Measurements from ENCODE around the gene TTLL7. TPM values are rescaled to one million over a fixed set of nuclear protein-coding genes. Genes with fewer than 3 reads are reported as not detected.

TTLL7 gene
- total RNA-seq, 1 experiment from 2014 or later: 7.9 TPM

- ChIA-PET POLR2A (no interaction called here), CTCF (no interaction called here)
Measured at GRCh38 chr1:83836543-83836942, 162.4 kb downstream of the TTLL7 start.

More at GRCh38 chr1:83836543-83836942, 162.4 kb downstream of the TTLL7 start:
- Mint-ChIP-seq H3K36me3 (no peaks in the 10 kb centered on the region), H3K9me3 (no peaks in the 10 kb centered on the region), H3K4me3 (no peak overlapping the region), H3K27ac (no peak overlapping the region), H3K4me1 (peaks cover 6% of the 10 kb centered on the region), H3K27me3 (ENCODE audit: low read depth) (no peaks in the 10 kb centered on the region)
- ATAC-seq (no peak), DNase-seq (ENCODE audit: low spot score) (no peak)
- TF ChIP-seq ZNF512 (CRISPR knock-in tag; IDR thresholded peaks at IDR 0.05; ENCODE audit: borderline replicate concordance) (no peak), CTCF (IDR thresholded peaks at IDR 0.05) (no peak), ZMAT4 (CRISPR knock-in tag; IDR thresholded peaks at IDR 0.05) (no peak), GABPB1 (CRISPR knock-in tag; IDR thresholded peaks at IDR 0.05) (no peak), JAZF1 (CRISPR knock-in tag; IDR thresholded peaks at IDR 0.05) (no peak), GTF2I (CRISPR knock-in tag; conservative IDR thresholded peaks at IDR 0.05) (no peak), ZNF532 (CRISPR knock-in tag; IDR thresholded peaks at IDR 0.05; ENCODE audit: borderline replicate concordance) (no peak), USF2 (CRISPR knock-in tag; IDR thresholded peaks at IDR 0.05) (no peak), ATF2 (CRISPR knock-in tag; IDR thresholded peaks at IDR 0.05; ENCODE audit: borderline replicate concordance, low read depth) (no peak), ETV6 (CRISPR knock-in tag; IDR thresholded peaks at IDR 0.05) (no peak), NR3C1 (CRISPR knock-in tag; conservative IDR thresholded peaks at IDR 0.05; ENCODE audit: low read depth) (no peak), ZNF138 (CRISPR knock-in tag; conservative IDR thresholded peaks at IDR 0.05) (no peak), USF1 (CRISPR knock-in tag; IDR thresholded peaks at IDR 0.05) (no peak)

All from WTC11 (cell line).